ENCODE measurements around the gene VAT1L. TPM values are rescaled to one million over a fixed set of nuclear protein-coding genes. Genes with fewer than 3 reads are reported as not detected.
A peak's percentile ranks its signal among the peaks of the same experiment; 100 is the strongest.

VAT1L gene
- total and polyA plus RNA-seq, 2 experiments from 2014 or later = 11.0 to 24.4 TPM

DNA sequence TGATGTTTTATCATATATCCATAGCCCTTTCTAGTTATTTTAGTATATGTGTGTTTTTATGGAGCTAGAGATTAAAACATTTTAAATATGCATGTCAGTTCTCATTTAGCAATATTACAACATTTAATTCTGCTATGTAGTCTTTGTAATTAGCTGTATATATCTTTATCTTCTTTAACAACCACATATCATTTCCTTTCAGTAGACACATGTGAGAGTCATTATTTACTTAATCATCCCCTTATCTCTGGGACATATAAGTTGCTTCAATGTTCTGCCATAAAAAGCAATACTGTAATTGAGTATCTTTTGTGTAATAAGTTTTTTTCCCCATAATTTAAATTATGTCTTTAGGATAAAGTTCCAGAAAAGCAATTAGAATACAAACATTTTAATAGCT is 182.0 kb downstream of the VAT1L start (continued):
- TF ChIP-seq, protein P1, sequence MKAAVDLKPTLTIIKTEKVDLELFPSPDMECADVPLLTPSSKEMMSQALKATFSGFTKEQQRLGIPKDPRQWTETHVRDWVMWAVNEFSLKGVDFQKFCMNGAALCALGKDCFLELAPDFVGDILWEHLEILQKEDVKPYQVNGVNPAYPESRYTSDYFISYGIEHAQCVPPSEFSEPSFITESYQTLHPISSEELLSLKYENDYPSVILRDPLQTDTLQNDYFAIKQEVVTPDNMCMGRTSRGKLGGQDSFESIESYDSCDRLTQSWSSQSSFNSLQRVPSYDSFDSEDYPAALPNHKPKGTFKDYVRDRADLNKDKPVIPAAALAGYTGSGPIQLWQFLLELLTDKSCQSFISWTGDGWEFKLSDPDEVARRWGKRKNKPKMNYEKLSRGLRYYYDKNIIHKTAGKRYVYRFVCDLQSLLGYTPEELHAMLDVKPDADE (IDR thresholded peaks at IDR 0.05) = no peak
- no peak for TF ChIP-seq ZNF114 (CRISPR knock-in tag; IDR thresholded peaks at IDR 0.05)
- no peak for TF ChIP-seq POLR2AphosphoS5 (IDR thresholded peaks at IDR 0.05; ENCODE audit: low read depth)

DNA sequence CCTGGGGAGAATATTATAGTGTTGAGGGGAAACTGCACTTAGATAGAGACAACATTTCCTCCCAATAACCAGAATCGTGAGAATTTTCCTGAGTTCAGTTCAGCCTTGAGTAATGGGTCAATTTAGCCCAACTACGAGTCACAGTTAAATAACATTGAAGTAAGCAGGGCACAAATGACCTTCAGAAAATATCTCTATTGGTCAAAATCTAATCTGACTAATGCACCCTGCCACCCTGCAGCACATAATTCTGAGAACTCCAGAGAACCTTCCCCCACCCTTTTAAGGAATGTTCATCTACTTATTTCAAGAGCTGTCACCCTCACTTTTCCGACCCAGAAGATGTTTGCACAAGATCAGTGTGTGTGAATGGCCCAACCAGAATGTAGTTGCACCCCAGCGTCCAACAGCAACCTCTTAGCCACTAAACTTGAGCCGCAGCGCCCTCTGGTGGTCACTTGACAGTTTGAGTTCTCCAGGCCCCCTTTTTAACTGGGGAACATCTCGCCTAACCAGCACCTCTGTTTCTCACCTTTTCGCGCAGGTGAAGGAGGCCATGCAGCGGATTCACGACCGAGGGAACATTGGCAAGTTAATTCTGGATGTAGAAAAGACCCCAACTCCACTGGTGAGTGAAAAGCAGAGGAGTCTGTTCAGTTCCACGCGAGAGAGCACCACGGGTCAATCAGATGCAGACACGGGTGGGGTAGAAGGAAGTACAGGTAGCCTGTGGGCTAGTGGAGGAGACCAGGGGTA is 183.1 kb downstream of the VAT1L start:
- H4K20me1 ChIP-seq (replicated peaks; ENCODE audit: insufficient read depth) = no peaks in the 10 kb centered on the region
- peaks cover 31% of the 10 kb centered on the region for H3K4me1 ChIP-seq (ENCODE audit: insufficient read depth)
- ATAC-seq (peak; percentile 42), DNase-seq (ENCODE audit: low spot score) (peak; percentile 96)
- no peaks in the 10 kb centered on the region for H3K79me2 ChIP-seq (replicated peaks; ENCODE audit: insufficient read depth)
- peak overlapping the region; percentile 17; the same call in 1 of the 2 replicates for H3K4me2 ChIP-seq
- Mint-ChIP-seq H3K27me3 (ENCODE audit: insufficient read depth, low read depth, poor library complexity) (peaks cover 1% of the 10 kb centered on the region), H3K4me1 (peaks cover 50% of the 10 kb centered on the region), H3K9me3 (no peaks in the 10 kb centered on the region), H3K27ac (no peak overlapping the region), H3K4me3 (no peak overlapping the region), H3K36me3 (ENCODE audit: low read depth) (peaks cover 3% of the 10 kb centered on the region; the same call in 2 of the 3 replicates)
- no peak overlapping the region for H2AFZ ChIP-seq
- no peak overlapping the region for H3K27ac ChIP-seq (ENCODE audit: low read depth)
- no peaks in the 10 kb centered on the region; the same call in 1 of the 2 replicates for H3K9me2 ChIP-seq (ENCODE audit: insufficient read depth)
- H3K36me3 ChIP-seq (ENCODE audit: insufficient read depth) = no peaks in the 10 kb centered on the region
- H3K27me3 ChIP-seq (ENCODE audit: insufficient read depth) = no peaks in the 10 kb centered on the region
- TF ChIP-seq, protein P2, sequence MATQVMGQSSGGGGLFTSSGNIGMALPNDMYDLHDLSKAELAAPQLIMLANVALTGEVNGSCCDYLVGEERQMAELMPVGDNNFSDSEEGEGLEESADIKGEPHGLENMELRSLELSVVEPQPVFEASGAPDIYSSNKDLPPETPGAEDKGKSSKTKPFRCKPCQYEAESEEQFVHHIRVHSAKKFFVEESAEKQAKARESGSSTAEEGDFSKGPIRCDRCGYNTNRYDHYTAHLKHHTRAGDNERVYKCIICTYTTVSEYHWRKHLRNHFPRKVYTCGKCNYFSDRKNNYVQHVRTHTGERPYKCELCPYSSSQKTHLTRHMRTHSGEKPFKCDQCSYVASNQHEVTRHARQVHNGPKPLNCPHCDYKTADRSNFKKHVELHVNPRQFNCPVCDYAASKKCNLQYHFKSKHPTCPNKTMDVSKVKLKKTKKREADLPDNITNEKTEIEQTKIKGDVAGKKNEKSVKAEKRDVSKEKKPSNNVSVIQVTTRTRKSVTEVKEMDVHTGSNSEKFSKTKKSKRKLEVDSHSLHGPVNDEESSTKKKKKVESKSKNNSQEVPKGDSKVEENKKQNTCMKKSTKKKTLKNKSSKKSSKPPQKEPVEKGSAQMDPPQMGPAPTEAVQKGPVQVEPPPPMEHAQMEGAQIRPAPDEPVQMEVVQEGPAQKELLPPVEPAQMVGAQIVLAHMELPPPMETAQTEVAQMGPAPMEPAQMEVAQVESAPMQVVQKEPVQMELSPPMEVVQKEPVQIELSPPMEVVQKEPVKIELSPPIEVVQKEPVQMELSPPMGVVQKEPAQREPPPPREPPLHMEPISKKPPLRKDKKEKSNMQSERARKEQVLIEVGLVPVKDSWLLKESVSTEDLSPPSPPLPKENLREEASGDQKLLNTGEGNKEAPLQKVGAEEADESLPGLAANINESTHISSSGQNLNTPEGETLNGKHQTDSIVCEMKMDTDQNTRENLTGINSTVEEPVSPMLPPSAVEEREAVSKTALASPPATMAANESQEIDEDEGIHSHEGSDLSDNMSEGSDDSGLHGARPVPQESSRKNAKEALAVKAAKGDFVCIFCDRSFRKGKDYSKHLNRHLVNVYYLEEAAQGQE (IDR thresholded peaks at IDR 0.05; ENCODE audit: unreplicated experiment) = no peak
- TF ChIP-seq CREB1 (CRISPR knock-in tag; IDR thresholded peaks at IDR 0.05; ENCODE audit: low read depth) (no peak), ZNF331 (CRISPR knock-in tag; IDR thresholded peaks at IDR 0.05; ENCODE audit: low read depth) (no peak)
- TF ChIP-seq, protein P3, sequence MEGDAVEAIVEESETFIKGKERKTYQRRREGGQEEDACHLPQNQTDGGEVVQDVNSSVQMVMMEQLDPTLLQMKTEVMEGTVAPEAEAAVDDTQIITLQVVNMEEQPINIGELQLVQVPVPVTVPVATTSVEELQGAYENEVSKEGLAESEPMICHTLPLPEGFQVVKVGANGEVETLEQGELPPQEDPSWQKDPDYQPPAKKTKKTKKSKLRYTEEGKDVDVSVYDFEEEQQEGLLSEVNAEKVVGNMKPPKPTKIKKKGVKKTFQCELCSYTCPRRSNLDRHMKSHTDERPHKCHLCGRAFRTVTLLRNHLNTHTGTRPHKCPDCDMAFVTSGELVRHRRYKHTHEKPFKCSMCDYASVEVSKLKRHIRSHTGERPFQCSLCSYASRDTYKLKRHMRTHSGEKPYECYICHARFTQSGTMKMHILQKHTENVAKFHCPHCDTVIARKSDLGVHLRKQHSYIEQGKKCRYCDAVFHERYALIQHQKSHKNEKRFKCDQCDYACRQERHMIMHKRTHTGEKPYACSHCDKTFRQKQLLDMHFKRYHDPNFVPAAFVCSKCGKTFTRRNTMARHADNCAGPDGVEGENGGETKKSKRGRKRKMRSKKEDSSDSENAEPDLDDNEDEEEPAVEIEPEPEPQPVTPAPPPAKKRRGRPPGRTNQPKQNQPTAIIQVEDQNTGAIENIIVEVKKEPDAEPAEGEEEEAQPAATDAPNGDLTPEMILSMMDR (conservative IDR thresholded peaks at IDR 0.05; ENCODE audit: low read depth in 2 of 2) = peak; percentile 93 to 95
- H3K4me3 ChIP-seq = no peak overlapping the region
- peaks cover 2% of the 10 kb centered on the region for H3F3A ChIP-seq (replicated peaks; ENCODE audit: low read depth)

All from GM23338 (cell line).